Adrenal gland (tissue), 12 donors: ENCODE results near the gene APOF. TPM values are rescaled to one million over a fixed set of nuclear protein-coding genes. Genes with fewer than 3 reads are reported as not detected.

Source experiments
- DNase-seq, 7 donors: peaks; one replicate each; pipeline ENCODE4 v3.0.0-alpha.2; 2019 to 2020
- H3K27ac ChIP-seq, 5 donors: fragments of 200-600 bp; sonication (generic) in 4 of 5; 1 replicate in 3 of 5; 2 replicates in 2 of 5; pipeline versions ENCODE4 v1.5.1 to v1.8.0; 2016 to 2020; ENCODE audit warnings: mild to moderate bottlenecking in 1 of 5
- H3K27me3 ChIP-seq: fragments of 200-600 bp; 2 replicates; pipeline ENCODE4 v1.8.0; 2021
- H3K36me3 ChIP-seq, 2 donors: fragments of 200-600 bp; replicated peaks in 1 of 2; 1 replicate in 1 of 2; 2 replicates in 1 of 2; pipeline versions ENCODE4 v1.5.1 to v1.8.0; 2018 to 2022
- H3K4me1 ChIP-seq, 2 donors: fragments of 200-600 bp; replicated peaks in 1 of 2; 1 replicate in 1 of 2; 2 replicates in 1 of 2; pipeline versions ENCODE4 v1.5.1 to v1.8.0; 2018 to 2021
- H3K4me3 ChIP-seq, 4 donors: fragments of 200-600 bp; sonication (generic) in 3 of 4; one replicate each; pipeline ENCODE4 v1.5.1; 2016 to 2018
- H3K9me3 ChIP-seq, 3 donors: fragments of 200-600 bp; sonication (generic) in 1 of 3; replicated peaks in 1 of 3; 1 replicate in 2 of 3; 2 replicates in 1 of 3; pipeline versions ENCODE4 v1.5.1 to v1.8.0; 2016 to 2021
- CTCF ChIP-seq, 6 experiments: fragments of 450-650 bp in 4 of 6; fragments of 200-600 bp in 2 of 6; sonication (generic) in 1 of 6; IDR thresholded peaks; 1 replicate in 5 of 6; 2 replicates in 1 of 6; pipeline versions ENCODE4 v1.5.1 to v1.8.0; 2016 to 2021; ENCODE audit warnings: antibody characterized with exemption in 6 of 6, mild to moderate bottlenecking in 2 of 6, moderate library complexity in 1 of 6
- POLR2A ChIP-seq, 2 donors: fragments of 450-650 bp; IDR thresholded peaks; one replicate each; pipeline ENCODE4 v1.6.1; 2017; ENCODE audit warnings: antibody characterized with exemption in 2 of 2, mild to moderate bottlenecking in 2 of 2, moderate library complexity in 1 of 2
- WGBS, 4 donors: extraction: QIAGEN DNeasy Blood & Tissue Kit in 2 of 4; methylation state at CpG; one replicate each; pipeline versions ENCODE4 v1.1.5 to v1.1.7; 2013 to 2017; 5-methylcytosine and 5-hydroxymethylcytosine counted together
- intact Hi-C, 2 donors: fragments of 100-400 bp; cut with DNase I; formaldehyde crosslinking; loops; one replicate each; pipeline versions ENCODE4 v1.14.1 to v1.15.0; 2022 to 2023
- polyA plus RNA-seq, 3 donors: library from polyadenylated mRNA; stranded (reverse); fragments of 200-250 nt in 2 of 3; fragments of 350-450 nt in 1 of 3; fragmentation: Illumina TruSeq in 1 of 3; extraction: RNeasy Lipid Tissue Mini Kit (QIAGEN cat#74804) in 1 of 3; gene quantifications; one replicate each; pipeline ENCODE4 v1.2.3, GENCODE V29; 2013 to 2014
- total RNA-seq, 9 donors: library from RNA; depleted of rRNA in 4 of 9; stranded (reverse); fragments of >200 nt in 4 of 9; fragments of 120-200 nt in 1 of 9; fragmentation: NEBNext Ultra II Directional in 1 of 9; extraction: Animal tissue kit (Norgen Biotek cat#: 25700) in 1 of 9; gene quantifications; one replicate each; pipeline versions ENCODE4 v1.1.0 to v1.2.4, GENCODE V29; 2013 to 2023
- donor health status: healthy with polysubstance abuse.
- donor health status: Bipolar disorder and iron deficiency.
- donor health status: DM: yes; HTN: yes; CAD: no.
- donor health status: DM: no; HTN: no; CAD: no.
- donor health status: DM: no; HTN: no; CAD: no.
- donor health status: DM: yes; HTN: yes; CAD: no.

APOF gene
- total and polyA plus RNA-seq, 12 donors = 0.24 TPM; not detected in 11

GRCh38 chr12:56392331-56392730 lies 29.7 kb upstream of the APOF start:
- no peaks in the 10 kb centered on the region for H3K36me3 ChIP-seq
- no peaks in the 10 kb centered on the region for H3K9me3 ChIP-seq
- no peak for TF ChIP-seq CTCF (IDR thresholded peaks at IDR 0.05)
- no peak for TF ChIP-seq POLR2A (IDR thresholded peaks at IDR 0.05)
- intact Hi-C loops = no loop called here
- no peaks in the 10 kb centered on the region for H3K27me3 ChIP-seq
- H3K4me3 ChIP-seq = no peak overlapping the region
- WGBS, 4 donors = 83 to 96% (median 86%) methylated on average over 1 to 2 of the region's 2 CpGs
- no peak overlapping the region for H3K27ac ChIP-seq
- no peak for DNase-seq
- no peaks in the 10 kb centered on the region for H3K4me1 ChIP-seq

- H3K27me3 ChIP-seq = no peaks in the 10 kb centered on the region
- DNase-seq = no peak
- 50 to 100% (median 98%) methylated on average over 1 of the region's 1 CpG for WGBS, 4 donors
- intact Hi-C loops = no loop called here
- no peaks in the 10 kb centered on the region for H3K9me3 ChIP-seq
- no peak overlapping the region for H3K27ac ChIP-seq
- TF ChIP-seq CTCF (IDR thresholded peaks at IDR 0.05) (no peak), POLR2A (IDR thresholded peaks at IDR 0.05) (no peak)
- H3K36me3 ChIP-seq = no peaks in the 10 kb centered on the region
- no peak overlapping the region for H3K4me3 ChIP-seq
- H3K4me1 ChIP-seq = no peaks in the 10 kb centered on the region
These were observed 29.1 kb upstream of the APOF start for GRCh38 chr12:56391721-56392120.

GRCh38 chr12:56389412-56389811 lies 26.8 kb upstream of the APOF start:
- 59 to 75% (median 66%) methylated on average over 5 of the region's 5 CpGs for WGBS, 4 donors
- Histone ChIP-seq H3K9me3 (no peaks in the 10 kb centered on the region), H3K4me1 (no peaks in the 10 kb centered on the region), H3K27me3 (no peaks in the 10 kb centered on the region), H3K36me3 (no peaks in the 10 kb centered on the region), H3K4me3 (no peak overlapping the region), H3K27ac (no peak overlapping the region)
- TF ChIP-seq POLR2A (IDR thresholded peaks at IDR 0.05) = no peak
- no peak for TF ChIP-seq CTCF (IDR thresholded peaks at IDR 0.05)
- no peak for DNase-seq
- intact Hi-C loops = no loop called here

GRCh38 chr12:56387152-56387736 lies 24.6 kb upstream of the APOF start:
- no peak for DNase-seq
- WGBS, 4 donors = 57 to 65% (median 63%) methylated on average over 7 of the region's 7 CpGs
- Histone ChIP-seq H3K27me3 (no peaks in the 10 kb centered on the region), H3K4me3 (no peak overlapping the region), H3K9me3 (no peaks in the 10 kb centered on the region), H3K4me1 (no peaks in the 10 kb centered on the region), H3K36me3 (no peaks in the 10 kb centered on the region), H3K27ac (no peak overlapping the region)
- intact Hi-C loops = no loop called here
- TF ChIP-seq CTCF (IDR thresholded peaks at IDR 0.05) (no peak), POLR2A (IDR thresholded peaks at IDR 0.05) (no peak)
